ENCODE measurements around the gene JAKMIP2.

Gene JAKMIP2

DNA sequence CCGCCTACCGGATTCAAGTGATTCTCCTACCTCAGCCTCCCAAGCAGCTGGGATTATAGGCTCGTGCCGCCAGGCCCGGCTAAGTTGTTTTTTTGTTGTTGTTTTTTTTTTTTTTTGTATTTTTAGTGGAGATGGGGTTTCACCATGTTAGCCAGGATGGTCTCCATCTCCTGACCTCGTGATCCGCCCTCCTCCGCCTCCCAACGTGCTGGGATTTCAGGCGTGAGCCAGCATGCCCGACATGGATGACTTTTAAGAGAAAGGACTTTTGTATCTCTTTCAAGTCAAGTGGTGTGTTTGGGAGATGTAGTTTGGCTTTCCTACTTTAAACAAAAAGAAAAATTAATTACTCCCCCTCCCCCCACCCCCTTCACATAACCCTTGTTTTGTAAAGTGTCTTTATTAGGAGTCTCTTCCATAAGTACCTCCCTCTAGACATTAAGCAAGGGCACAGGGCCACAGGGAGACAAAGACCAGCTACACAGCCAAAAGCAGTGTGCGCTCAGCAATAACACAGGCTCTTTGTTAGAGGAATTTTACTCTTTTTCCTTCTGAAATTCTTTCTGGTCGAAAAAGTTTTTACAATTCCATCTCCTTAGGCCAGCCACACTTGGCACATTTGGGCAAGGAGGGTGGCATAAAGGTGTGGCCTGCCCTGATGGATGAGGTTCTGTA lies 31.2 kb downstream of the JAKMIP2 start:
- no peak for TF ChIP-seq TCF12 (IDR thresholded peaks at IDR 0.05; ENCODE audit: low read depth)
- TF ChIP-seq TAF1 (IDR thresholded peaks at IDR 0.05; ENCODE audit: low read depth), result no peak
- no peak for TF ChIP-seq YY1 (IDR thresholded peaks at IDR 0.05; ENCODE audit: low read depth)
- TF ChIP-seq, protein P1, sequence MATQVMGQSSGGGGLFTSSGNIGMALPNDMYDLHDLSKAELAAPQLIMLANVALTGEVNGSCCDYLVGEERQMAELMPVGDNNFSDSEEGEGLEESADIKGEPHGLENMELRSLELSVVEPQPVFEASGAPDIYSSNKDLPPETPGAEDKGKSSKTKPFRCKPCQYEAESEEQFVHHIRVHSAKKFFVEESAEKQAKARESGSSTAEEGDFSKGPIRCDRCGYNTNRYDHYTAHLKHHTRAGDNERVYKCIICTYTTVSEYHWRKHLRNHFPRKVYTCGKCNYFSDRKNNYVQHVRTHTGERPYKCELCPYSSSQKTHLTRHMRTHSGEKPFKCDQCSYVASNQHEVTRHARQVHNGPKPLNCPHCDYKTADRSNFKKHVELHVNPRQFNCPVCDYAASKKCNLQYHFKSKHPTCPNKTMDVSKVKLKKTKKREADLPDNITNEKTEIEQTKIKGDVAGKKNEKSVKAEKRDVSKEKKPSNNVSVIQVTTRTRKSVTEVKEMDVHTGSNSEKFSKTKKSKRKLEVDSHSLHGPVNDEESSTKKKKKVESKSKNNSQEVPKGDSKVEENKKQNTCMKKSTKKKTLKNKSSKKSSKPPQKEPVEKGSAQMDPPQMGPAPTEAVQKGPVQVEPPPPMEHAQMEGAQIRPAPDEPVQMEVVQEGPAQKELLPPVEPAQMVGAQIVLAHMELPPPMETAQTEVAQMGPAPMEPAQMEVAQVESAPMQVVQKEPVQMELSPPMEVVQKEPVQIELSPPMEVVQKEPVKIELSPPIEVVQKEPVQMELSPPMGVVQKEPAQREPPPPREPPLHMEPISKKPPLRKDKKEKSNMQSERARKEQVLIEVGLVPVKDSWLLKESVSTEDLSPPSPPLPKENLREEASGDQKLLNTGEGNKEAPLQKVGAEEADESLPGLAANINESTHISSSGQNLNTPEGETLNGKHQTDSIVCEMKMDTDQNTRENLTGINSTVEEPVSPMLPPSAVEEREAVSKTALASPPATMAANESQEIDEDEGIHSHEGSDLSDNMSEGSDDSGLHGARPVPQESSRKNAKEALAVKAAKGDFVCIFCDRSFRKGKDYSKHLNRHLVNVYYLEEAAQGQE (IDR thresholded peaks at IDR 0.05; ENCODE audit: low read depth), result no peak
- no peak for TF ChIP-seq TEAD4 (IDR thresholded peaks at IDR 0.05)
- TF ChIP-seq FOXM1 (IDR thresholded peaks at IDR 0.05; ENCODE audit: borderline replicate concordance, low read depth), result no peak
- no peak for TF ChIP-seq NFIC (IDR thresholded peaks at IDR 0.05)
- TF ChIP-seq, protein P2, sequence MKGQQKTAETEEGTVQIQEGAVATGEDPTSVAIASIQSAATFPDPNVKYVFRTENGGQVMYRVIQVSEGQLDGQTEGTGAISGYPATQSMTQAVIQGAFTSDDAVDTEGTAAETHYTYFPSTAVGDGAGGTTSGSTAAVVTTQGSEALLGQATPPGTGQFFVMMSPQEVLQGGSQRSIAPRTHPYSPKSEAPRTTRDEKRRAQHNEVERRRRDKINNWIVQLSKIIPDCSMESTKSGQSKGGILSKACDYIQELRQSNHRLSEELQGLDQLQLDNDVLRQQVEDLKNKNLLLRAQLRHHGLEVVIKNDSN (IDR thresholded peaks at IDR 0.05), result no peak
- TF ChIP-seq ZBTB7A (IDR thresholded peaks at IDR 0.05; ENCODE audit: low read depth), result no peak
- no peak for TF ChIP-seq CREB1 (IDR thresholded peaks at IDR 0.05; ENCODE audit: low read depth)
- TF ChIP-seq EGR1 (IDR thresholded peaks at IDR 0.05), result no peak
- TF ChIP-seq EP300 (IDR thresholded peaks at IDR 0.05; ENCODE audit: borderline replicate concordance), result no peak
- no peak for TF ChIP-seq CEBPB (IDR thresholded peaks at IDR 0.05)
- TF ChIP-seq, protein P3, sequence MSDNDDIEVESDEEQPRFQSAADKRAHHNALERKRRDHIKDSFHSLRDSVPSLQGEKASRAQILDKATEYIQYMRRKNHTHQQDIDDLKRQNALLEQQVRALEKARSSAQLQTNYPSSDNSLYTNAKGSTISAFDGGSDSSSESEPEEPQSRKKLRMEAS (IDR thresholded peaks at IDR 0.05), result no peak

DNA sequence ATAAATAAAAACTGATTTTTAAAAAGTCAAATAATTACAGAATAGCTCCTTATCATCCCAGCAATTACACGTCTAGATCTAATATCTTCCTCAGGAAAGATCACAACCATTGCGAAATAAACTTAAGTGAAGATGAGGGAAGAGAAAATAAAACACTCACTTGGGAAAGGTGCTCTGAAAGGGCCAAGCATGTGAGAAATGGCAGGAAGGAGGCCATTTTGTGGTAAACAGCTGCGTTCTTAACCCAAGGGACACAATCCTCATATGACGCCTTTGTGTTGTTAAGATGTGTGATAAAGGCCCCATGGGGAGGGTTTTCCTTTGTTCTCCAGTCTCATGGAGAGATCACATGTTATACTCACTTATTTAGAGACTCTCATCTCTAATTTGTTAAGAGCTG lies 32.5 kb downstream of the JAKMIP2 start:
- TF ChIP-seq, protein P2 (IDR thresholded peaks at IDR 0.05), result no peak
- no peak for TF ChIP-seq CREB1 (IDR thresholded peaks at IDR 0.05; ENCODE audit: low read depth)
- TF ChIP-seq NFIC (IDR thresholded peaks at IDR 0.05), result no peak
- no peak for TF ChIP-seq TCF12 (IDR thresholded peaks at IDR 0.05; ENCODE audit: low read depth)
- no peak for TF ChIP-seq YY1 (IDR thresholded peaks at IDR 0.05; ENCODE audit: low read depth)
- TF ChIP-seq TAF1 (IDR thresholded peaks at IDR 0.05; ENCODE audit: low read depth), result no peak
- no peak for TF ChIP-seq EP300 (IDR thresholded peaks at IDR 0.05; ENCODE audit: borderline replicate concordance)
- no peak for TF ChIP-seq FOXM1 (IDR thresholded peaks at IDR 0.05; ENCODE audit: borderline replicate concordance, low read depth)
- TF ChIP-seq CEBPB (IDR thresholded peaks at IDR 0.05), result no peak
- TF ChIP-seq EGR1 (IDR thresholded peaks at IDR 0.05), result no peak
- TF ChIP-seq ZBTB7A (IDR thresholded peaks at IDR 0.05; ENCODE audit: low read depth), result no peak
- TF ChIP-seq, protein P1 (IDR thresholded peaks at IDR 0.05; ENCODE audit: low read depth), result no peak
- no peak for TF ChIP-seq RAD21 (IDR thresholded peaks at IDR 0.05; ENCODE audit: low read depth)
- TF ChIP-seq, protein P3 (IDR thresholded peaks at IDR 0.05), result no peak

DNA sequence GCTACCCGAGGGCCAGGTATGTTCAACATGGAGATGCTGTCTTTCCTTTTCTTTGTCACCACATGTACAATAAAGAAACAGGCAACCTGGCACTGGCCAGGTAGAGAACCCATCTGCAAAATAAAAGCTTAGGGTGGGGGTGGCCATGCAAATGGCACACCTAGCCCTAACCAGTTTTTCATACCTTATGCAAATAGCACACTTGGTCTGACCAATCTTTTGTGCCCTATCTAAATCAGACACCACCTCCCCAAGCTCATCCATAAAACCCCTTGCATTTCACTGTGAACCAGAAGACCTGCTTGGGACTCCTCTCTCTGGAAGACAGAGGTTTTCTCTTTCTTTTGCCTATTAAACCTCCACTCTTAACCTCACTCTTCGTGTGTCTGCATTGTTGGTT lies 33.9 kb downstream of the JAKMIP2 start:
- TF ChIP-seq TEAD4 (IDR thresholded peaks at IDR 0.05), result no peak
- TF ChIP-seq, protein P1 (IDR thresholded peaks at IDR 0.05; ENCODE audit: low read depth), result no peak
- no peak for TF ChIP-seq EP300 (IDR thresholded peaks at IDR 0.05; ENCODE audit: borderline replicate concordance)
- no peak for TF ChIP-seq NFIC (IDR thresholded peaks at IDR 0.05)
- TF ChIP-seq, protein P3 (IDR thresholded peaks at IDR 0.05), result no peak
- TF ChIP-seq, protein P2 (IDR thresholded peaks at IDR 0.05), result no peak
- TF ChIP-seq CREB1 (IDR thresholded peaks at IDR 0.05; ENCODE audit: low read depth), result no peak
- TF ChIP-seq TCF12 (IDR thresholded peaks at IDR 0.05; ENCODE audit: low read depth), result no peak
- TF ChIP-seq FOXM1 (IDR thresholded peaks at IDR 0.05; ENCODE audit: borderline replicate concordance, low read depth), result no peak
- no peak for TF ChIP-seq EGR1 (IDR thresholded peaks at IDR 0.05)
- no peak for TF ChIP-seq ZBTB7A (IDR thresholded peaks at IDR 0.05; ENCODE audit: low read depth)
- no peak for TF ChIP-seq RAD21 (IDR thresholded peaks at IDR 0.05; ENCODE audit: low read depth)
- TF ChIP-seq CEBPB (IDR thresholded peaks at IDR 0.05), result no peak
- TF ChIP-seq TAF1 (IDR thresholded peaks at IDR 0.05; ENCODE audit: low read depth), result no peak

Data from Ishikawa (cell line).